Measurements from ENCODE around the gene MAT2A. TPM values are rescaled to one million over a fixed set of nuclear protein-coding genes. Genes with fewer than 3 reads are reported as not detected.

MAT2A gene
- total RNA-seq, 2 experiments from 2014 or later, result 276 to 282 TPM

DNA sequence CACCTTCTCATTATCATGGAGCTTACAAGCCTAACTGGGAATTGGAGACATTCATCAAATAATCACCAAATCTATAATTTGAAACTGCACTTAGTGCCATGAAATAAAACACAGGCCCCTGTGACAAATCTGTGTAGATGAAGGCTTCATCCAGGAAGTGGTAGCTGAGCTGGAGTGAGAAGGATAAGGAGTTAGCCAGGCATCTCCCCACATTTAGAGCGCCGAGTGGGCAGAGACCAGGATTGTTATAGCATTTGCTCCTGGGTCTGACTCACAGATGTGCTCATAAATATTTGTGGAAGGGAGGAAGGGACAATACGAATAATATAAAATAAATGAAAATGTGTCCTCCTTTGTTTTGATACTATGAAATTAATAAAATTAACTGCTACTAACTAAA, 2.5 kb upstream of the MAT2A start:
- H3K27ac Mint-ChIP-seq, result no peak overlapping the region
- POLR2A ChIA-PET, result interaction anchor here (1.1 to 17.6 kb wide), 7 partner anchors 13 to 209 kb away, joined by 3 to 467 read pairs (median 9); partner anchors contain the start of genes CAPG, GGCX, SH2D6 and TGOLN2
- no peak overlapping the region for H3K4me3 Mint-ChIP-seq

DNA sequence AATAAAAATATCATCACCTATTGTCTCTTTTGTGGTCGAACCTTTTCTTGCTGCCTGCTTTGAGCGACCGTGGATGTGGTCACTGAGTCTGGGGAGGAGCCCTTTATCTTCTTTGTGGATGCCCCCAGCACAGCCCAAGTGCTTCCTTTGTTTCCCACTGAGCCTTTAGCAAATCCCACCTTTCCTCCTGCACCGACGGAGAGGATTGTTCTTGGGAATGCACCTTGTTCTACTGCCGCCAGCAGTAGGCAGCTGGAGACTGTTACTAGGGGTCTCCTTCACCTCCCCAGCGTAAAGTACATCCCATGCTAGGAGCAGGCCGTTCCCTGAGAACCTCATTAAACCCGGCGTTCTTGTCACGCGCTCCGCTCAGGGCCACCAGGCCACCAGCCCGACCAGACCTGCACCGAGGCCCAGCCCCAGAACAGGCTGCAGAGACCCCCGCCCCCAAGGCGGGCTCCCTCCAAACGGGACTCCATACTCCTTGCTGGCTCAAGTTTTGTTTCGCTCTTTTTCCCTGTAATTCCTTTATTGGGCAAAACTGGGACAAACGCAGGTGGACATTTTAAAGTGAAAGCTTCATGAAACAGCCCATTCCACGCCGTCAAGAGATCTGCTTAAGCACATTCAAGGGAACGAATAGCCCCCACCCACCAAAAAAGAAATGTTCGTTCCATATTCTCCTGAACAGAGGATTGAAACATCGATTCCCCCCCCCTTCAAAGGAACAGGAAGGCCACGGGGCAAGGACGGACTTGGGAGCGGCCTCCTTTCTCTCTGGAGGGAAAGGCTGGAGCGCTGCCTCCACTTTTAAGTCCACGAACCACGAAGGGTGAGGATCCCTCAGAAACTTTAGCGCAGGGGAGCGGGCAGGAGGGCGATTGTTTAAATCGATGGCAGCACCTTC, 1.1 kb upstream of the MAT2A start:
- Mint-ChIP-seq H3K27ac (peak overlapping the region; percentile 99), H3K4me3 (peak overlapping the region; percentile 99), H3K36me3 (ENCODE audit: low read depth) (peaks cover 45% of the 10 kb centered on the region), H3K9me3 (no peaks in the 10 kb centered on the region), H3K27me3 (no peaks in the 10 kb centered on the region), H3K4me1 (ENCODE audit: low read depth) (peaks cover 35% of the 10 kb centered on the region)
- peak; percentile 51 for DNase-seq
- intact Hi-C loops (cut with micrococcal nuclease), result no loop called here
- no peak for ATAC-seq
- CTCF ChIA-PET, result interaction anchor here (1.3 to 6.3 kb wide), 8 partner anchors 13 to 211 kb away, joined by 3 to 58 read pairs (median 5); partner anchors contain the start of gene SH2D6
- TF ChIP-seq, protein P1, sequence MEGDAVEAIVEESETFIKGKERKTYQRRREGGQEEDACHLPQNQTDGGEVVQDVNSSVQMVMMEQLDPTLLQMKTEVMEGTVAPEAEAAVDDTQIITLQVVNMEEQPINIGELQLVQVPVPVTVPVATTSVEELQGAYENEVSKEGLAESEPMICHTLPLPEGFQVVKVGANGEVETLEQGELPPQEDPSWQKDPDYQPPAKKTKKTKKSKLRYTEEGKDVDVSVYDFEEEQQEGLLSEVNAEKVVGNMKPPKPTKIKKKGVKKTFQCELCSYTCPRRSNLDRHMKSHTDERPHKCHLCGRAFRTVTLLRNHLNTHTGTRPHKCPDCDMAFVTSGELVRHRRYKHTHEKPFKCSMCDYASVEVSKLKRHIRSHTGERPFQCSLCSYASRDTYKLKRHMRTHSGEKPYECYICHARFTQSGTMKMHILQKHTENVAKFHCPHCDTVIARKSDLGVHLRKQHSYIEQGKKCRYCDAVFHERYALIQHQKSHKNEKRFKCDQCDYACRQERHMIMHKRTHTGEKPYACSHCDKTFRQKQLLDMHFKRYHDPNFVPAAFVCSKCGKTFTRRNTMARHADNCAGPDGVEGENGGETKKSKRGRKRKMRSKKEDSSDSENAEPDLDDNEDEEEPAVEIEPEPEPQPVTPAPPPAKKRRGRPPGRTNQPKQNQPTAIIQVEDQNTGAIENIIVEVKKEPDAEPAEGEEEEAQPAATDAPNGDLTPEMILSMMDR (IDR thresholded peaks at IDR 0.05), result no peak
- POLR2A ChIA-PET, result interaction anchor here (0.6 to 17.6 kb wide), 27 partner anchors 8 to 358 kb away, joined by 3 to 467 read pairs (median 5); partner anchors contain the start of genes C2orf68, CAPG, ELMOD3 and GGCX

More for the DNA sequence above, 2.5 kb upstream of the MAT2A start:
- CTCF ChIA-PET, result interaction anchor here (1.5 to 6.3 kb wide), 4 partner anchors 14 to 116 kb away, joined by 5 to 46 read pairs (median 7); partner anchors contain the start of gene SH2D6
- H3K36me3 Mint-ChIP-seq (ENCODE audit: low read depth), result peaks cover 31% of the 10 kb centered on the region
- H3K27me3 Mint-ChIP-seq, result no peaks in the 10 kb centered on the region
- TF ChIP-seq, protein P1 (IDR thresholded peaks at IDR 0.05), result no peak
- ATAC-seq (no peak), DNase-seq (no peak)
- intact Hi-C loops (cut with micrococcal nuclease), result no loop called here
- peaks cover 21% of the 10 kb centered on the region for H3K4me1 Mint-ChIP-seq (ENCODE audit: low read depth)
- no peaks in the 10 kb centered on the region for H3K9me3 Mint-ChIP-seq

DNA sequence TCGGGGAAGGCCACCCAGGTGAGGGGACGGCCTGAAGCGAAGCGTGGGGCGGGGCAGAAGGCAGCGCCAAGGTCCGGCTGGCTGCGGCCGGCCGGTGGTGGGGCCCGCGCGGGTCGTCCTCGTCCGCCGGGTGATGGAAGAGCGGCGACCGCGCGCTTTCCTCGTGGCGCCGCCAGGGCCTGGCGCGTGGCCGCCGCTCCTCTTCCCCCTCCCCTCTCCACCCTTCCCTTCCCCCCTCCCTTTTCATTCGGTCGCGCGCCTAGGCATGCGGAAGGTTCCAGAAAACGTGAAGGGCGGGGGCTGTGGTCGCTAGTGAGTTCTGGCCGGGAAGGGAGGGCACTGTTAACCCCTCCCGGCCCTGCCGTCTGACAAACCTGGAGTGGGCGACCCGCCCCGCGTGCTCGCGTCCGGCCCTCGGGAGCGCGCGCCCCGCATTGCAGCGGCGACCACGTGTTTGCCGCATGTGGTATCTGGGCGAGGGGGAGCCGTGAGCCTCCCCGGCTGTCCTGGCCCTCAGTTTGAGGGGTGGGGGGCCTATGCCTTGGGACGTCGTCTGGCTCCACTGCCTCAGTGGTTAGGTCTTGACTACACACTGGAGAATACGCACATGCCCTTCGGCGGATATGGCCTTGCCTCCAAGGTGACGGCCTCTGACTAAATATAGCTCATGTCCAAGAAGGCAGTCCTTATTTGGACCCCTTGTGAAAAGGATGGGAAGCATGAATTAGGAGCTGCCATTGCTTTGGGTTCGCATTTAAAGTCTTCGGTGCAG, 579 bp downstream of the MAT2A start:
- Mint-ChIP-seq H3K4me1 (ENCODE audit: low read depth) (peaks cover 46% of the 10 kb centered on the region), H3K9me3 (no peaks in the 10 kb centered on the region), H3K27me3 (no peaks in the 10 kb centered on the region), H3K36me3 (ENCODE audit: low read depth) (peaks cover 61% of the 10 kb centered on the region), H3K4me3 (peak overlapping the region; percentile 99), H3K27ac (peak overlapping the region; percentile 99)
- intact Hi-C loops (cut with micrococcal nuclease), result loop anchor here (10.0 kb wide), 1 partner anchor 215 kb away; the partner anchor contains the start of gene TGOLN2
- peak; percentile 26 for ATAC-seq
- ChIA-PET CTCF (interaction anchor here (0.8 to 6.3 kb wide), 7 partner anchors 12 to 221 kb away, joined by 3 to 58 read pairs (median 4); partner anchors contain the start of gene SH2D6), POLR2A (interaction anchor here (0.6 to 17.6 kb wide), 36 partner anchors 10 to 225 kb away, joined by 3 to 467 read pairs (median 5); partner anchors contain the start of genes C2orf68, CAPG, ELMOD3 and GGCX)
- TF ChIP-seq, protein P1 (IDR thresholded peaks at IDR 0.05), result no peak
- peak; percentile 81 for DNase-seq

DNA sequence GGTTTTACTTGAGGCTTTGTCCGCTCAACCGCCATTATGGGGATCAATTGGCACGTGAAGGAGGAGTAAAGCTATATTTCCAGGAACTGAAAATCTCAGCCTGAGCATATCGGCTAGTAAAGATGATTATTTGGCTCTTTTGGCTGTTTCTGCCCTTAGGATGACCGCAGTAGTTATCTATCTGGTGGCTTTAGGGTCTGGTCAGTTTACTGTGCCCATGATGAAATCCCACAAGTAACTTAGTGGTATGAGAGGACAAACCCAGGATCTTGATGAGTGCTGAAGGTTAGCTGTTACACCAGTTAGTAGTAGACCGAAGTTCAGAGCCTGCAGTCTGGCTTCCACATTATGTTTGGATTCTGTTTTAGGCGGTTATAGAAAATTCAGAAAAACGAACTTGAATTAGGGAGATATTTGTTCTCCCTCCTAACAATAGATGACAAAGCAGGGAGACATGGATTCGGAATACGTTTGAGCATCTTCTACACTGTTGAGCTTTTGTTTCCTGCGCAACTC, 1.2 kb downstream of the MAT2A start:
- no peaks in the 10 kb centered on the region for H3K9me3 Mint-ChIP-seq
- H3K36me3 Mint-ChIP-seq (ENCODE audit: low read depth), result peaks cover 67% of the 10 kb centered on the region
- TF ChIP-seq, protein P1 (IDR thresholded peaks at IDR 0.05), result no peak
- H3K27ac Mint-ChIP-seq, result peak overlapping the region; percentile 92
- no peak for ATAC-seq
- intact Hi-C loops (cut with micrococcal nuclease), result loop anchor here (10.0 kb wide), 1 partner anchor 215 kb away; the partner anchor contains the start of gene TGOLN2
- H3K27me3 Mint-ChIP-seq, result no peaks in the 10 kb centered on the region
- peaks cover 46% of the 10 kb centered on the region for H3K4me1 Mint-ChIP-seq (ENCODE audit: low read depth)
- no peak for DNase-seq
- CTCF ChIA-PET, result interaction anchor here (1.1 to 6.3 kb wide), 4 partner anchors 11 to 149 kb away, joined by 3 to 58 read pairs (median 26); partner anchors contain the start of gene SH2D6
- POLR2A ChIA-PET, result interaction anchor here (0.6 to 17.6 kb wide), 20 partner anchors 10 to 219 kb away, joined by 3 to 467 read pairs (median 8); partner anchors contain the start of genes C2orf68, CAPG, ELMOD3 and GGCX
- H3K4me3 Mint-ChIP-seq, result peak overlapping the region; percentile 99
